CD4-positive, alpha-beta T cell treated with Interleukin-6 at 100 ng/mL for 8 hours (primary cell): ENCODE measurements around the gene SENP3.
"Not testable (repeated sequence)": the region's sequence is repeated elsewhere in the genome, so short reads cannot be mapped to it uniquely, and the experiment has no call there.

Experiments
- DNase-seq: peaks from one replicate; pipeline ENCODE4 v3.0.0-alpha.2; 2020; ENCODE audit warnings: mixed read lengths, low spot score

Gene SENP3

GRCh38 chr17:7597561-7597960 lies 35.8 kb downstream of the SENP3 start:
- not testable (repeated sequence) for DNase-seq

GRCh38 chr17:7606280-7606679 lies 44.6 kb downstream of the SENP3 start:
- DNase-seq: no peak

- DNase-seq: no peak
Observed at GRCh38 chr17:7610641-7611040, 48.9 kb downstream of the SENP3 start.

GRCh38 chr17:7611635-7612293 lies 50.0 kb downstream of the SENP3 start:
- no peak for DNase-seq

- no peak for DNase-seq
Observed at GRCh38 chr17:7612294-7612640, 50.5 kb downstream of the SENP3 start.

GRCh38 chr17:7613769-7614424 lies 52.2 kb downstream of the SENP3 start:
- DNase-seq: no peak

- DNase-seq: peak; percentile 100
Observed at GRCh38 chr17:7614425-7615264, 52.9 kb downstream of the SENP3 start, which contains the start of gene FXR2. Gene FXR2, minus strand, starts transcription at chr17:7614897. Its CDS starts 365 bp downstream, at chr17:7614532.

- DNase-seq: no peak
Observed at GRCh38 chr17:7615265-7615747, 53.6 kb downstream of the SENP3 start.

- no peak for DNase-seq
Observed at GRCh38 chr17:7618608-7619007, 56.9 kb downstream of the SENP3 start.

GRCh38 chr17:7620835-7621234 lies 59.1 kb downstream of the SENP3 start:
- DNase-seq: no peak
